Osteocyte (in vitro differentiated cells): ENCODE measurements around the gene RALGPS1. TPM values are rescaled to one million over a fixed set of nuclear protein-coding genes. Genes with fewer than 3 reads are reported as not detected.

Experiments used
- DNase-seq: peaks from one replicate; pipeline ENCODE4 v3.0.0; 2021; ENCODE audit warnings: mixed read lengths; ENCODE audit not compliant: unreplicated experiment; ENCODE audit errors: extremely low spot score
- H3K27ac Mint-ChIP-seq: one replicate; pipeline ENCODE4 v1.8.0; 2021; ENCODE audit warnings: mild to moderate bottlenecking, mixed read lengths; ENCODE audit not compliant: unreplicated experiment
- H3K27me3 Mint-ChIP-seq: one replicate; pipeline ENCODE4 v1.8.0; 2021; ENCODE audit warnings: mixed read lengths; ENCODE audit not compliant: unreplicated experiment
- H3K36me3 Mint-ChIP-seq: one replicate; pipeline ENCODE4 v1.8.0; 2021; ENCODE audit warnings: mixed read lengths; ENCODE audit not compliant: unreplicated experiment
- H3K4me1 Mint-ChIP-seq: one replicate; pipeline ENCODE4 v1.8.0; 2021; ENCODE audit warnings: mixed read lengths; ENCODE audit not compliant: unreplicated experiment
- H3K4me3 Mint-ChIP-seq: one replicate; pipeline ENCODE4 v1.8.0; 2021; ENCODE audit warnings: mild to moderate bottlenecking, moderate library complexity, mixed read lengths; ENCODE audit not compliant: unreplicated experiment
- H3K9me3 Mint-ChIP-seq: one replicate; pipeline ENCODE4 v1.8.0; 2021; ENCODE audit warnings: mixed read lengths; ENCODE audit not compliant: unreplicated experiment
- CTCF ChIP-seq: fragments of 200-600 bp; sonication (generic); IDR thresholded peaks from 2 replicates; pipeline ENCODE4 v1.5.0; 2021; ENCODE audit warnings: antibody characterized with exemption, mild to moderate bottlenecking, moderate library complexity
- total RNA-seq: library from RNA; stranded (reverse); gene quantifications from 2 replicates; pipeline ENCODE4 v1.2.1, GENCODE V29; 2021

Gene RALGPS1
- total RNA-seq, 1 donor from 2014 or later, result 9.9 TPM

- DNase-seq, result no peak
- H3K36me3 Mint-ChIP-seq, result peaks cover 4% of the 10 kb centered on the region
- no peak overlapping the region for H3K27ac Mint-ChIP-seq
- H3K9me3 Mint-ChIP-seq, result no peaks in the 10 kb centered on the region
- H3K4me3 Mint-ChIP-seq, result no peak overlapping the region
- H3K27me3 Mint-ChIP-seq, result no peaks in the 10 kb centered on the region
- no peaks in the 10 kb centered on the region for H3K4me1 Mint-ChIP-seq
- TF ChIP-seq CTCF, result no peak
Measured at GRCh38 chr9:127097683-127098082, 183.1 kb downstream of the RALGPS1 start.

- Mint-ChIP-seq H3K36me3 (peaks cover 4% of the 10 kb centered on the region), H3K9me3 (no peaks in the 10 kb centered on the region), H3K4me1 (no peaks in the 10 kb centered on the region), H3K4me3 (no peak overlapping the region), H3K27me3 (no peaks in the 10 kb centered on the region), H3K27ac (no peak overlapping the region)
- no peak for TF ChIP-seq CTCF
- no peak for DNase-seq
Measured at GRCh38 chr9:127098916-127099553, 184.5 kb downstream of the RALGPS1 start.

DNA sequence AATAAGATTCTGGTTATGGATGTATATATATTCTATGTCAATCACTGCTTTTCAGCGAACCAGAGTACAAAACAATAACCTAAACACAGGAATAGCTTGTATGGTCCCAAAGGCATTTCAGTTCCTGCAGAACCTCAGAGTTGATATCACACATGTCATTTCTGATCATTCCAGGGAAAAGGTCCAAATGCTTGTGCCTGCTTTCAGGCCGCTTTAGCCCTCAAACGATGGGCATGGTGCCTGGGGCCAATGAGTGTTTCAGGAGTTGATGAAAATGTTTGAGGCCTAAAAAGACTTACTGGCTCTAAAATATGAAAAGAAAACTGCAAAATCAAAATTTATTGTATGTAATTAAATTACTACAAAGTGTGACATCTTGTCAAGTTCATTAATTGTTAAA lies 185.1 kb downstream of the RALGPS1 start:
- no peak overlapping the region for H3K27ac Mint-ChIP-seq
- no peak for DNase-seq
- H3K36me3 Mint-ChIP-seq, result peaks cover 7% of the 10 kb centered on the region
- no peak for TF ChIP-seq CTCF
- H3K4me3 Mint-ChIP-seq, result no peak overlapping the region
- no peaks in the 10 kb centered on the region for H3K4me1 Mint-ChIP-seq
- H3K9me3 Mint-ChIP-seq, result no peaks in the 10 kb centered on the region
- no peaks in the 10 kb centered on the region for H3K27me3 Mint-ChIP-seq

GRCh38 chr9:127102176-127102575 lies 187.6 kb downstream of the RALGPS1 start:
- Mint-ChIP-seq H3K4me1 (no peaks in the 10 kb centered on the region), H3K9me3 (no peaks in the 10 kb centered on the region), H3K27me3 (no peaks in the 10 kb centered on the region), H3K27ac (no peak overlapping the region), H3K36me3 (peaks cover 23% of the 10 kb centered on the region), H3K4me3 (no peak overlapping the region)
- TF ChIP-seq CTCF, result no peak
- DNase-seq, result no peak

DNA sequence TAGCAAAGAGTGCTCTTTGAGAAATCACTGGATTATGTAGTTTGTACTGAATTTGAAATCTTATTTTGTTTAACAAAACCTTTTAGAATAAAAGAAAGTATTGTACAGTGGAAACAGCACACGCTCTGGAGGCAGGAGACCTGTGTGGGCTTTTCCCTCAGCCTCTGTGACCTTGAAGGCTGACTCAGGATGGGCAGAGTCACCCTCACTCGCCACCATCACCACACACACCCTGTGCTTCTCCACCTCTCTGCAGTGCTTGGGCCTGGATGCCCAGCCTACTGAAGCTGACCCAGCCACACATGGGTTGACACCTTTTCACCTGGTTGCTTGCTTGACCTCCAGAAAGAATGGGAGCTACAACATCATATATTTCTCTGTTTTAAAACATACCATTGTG lies 188.2 kb downstream of the RALGPS1 start:
- no peak for TF ChIP-seq CTCF
- Mint-ChIP-seq H3K4me1 (no peaks in the 10 kb centered on the region), H3K9me3 (no peaks in the 10 kb centered on the region), H3K27me3 (no peaks in the 10 kb centered on the region), H3K36me3 (peaks cover 23% of the 10 kb centered on the region), H3K27ac (no peak overlapping the region), H3K4me3 (no peak overlapping the region)
- no peak for DNase-seq
